Esophagus muscularis mucosa (tissue), 4 donors: Measurements from ENCODE around the gene PPP6R3. TPM values are rescaled to one million over a fixed set of nuclear protein-coding genes. Genes with fewer than 3 reads are reported as not detected.

ENCODE experiments used
- DNase-seq: peaks from one replicate; pipeline ENCODE4 v3.0.0-alpha.2; 2017; ENCODE audit errors: extremely low spot score
- H3K27ac ChIP-seq, 4 donors: fragments of 200-600 bp; sonication (generic); replicated peaks in 1 of 4; 1 replicate in 3 of 4; 2 replicates in 1 of 4; pipeline ENCODE4 v1.5.1; 2016 to 2019; ENCODE audit warnings: mild to moderate bottlenecking in 1 of 4
- H3K27me3 ChIP-seq, 4 donors: fragments of 200-600 bp; sonication (generic); one replicate each; pipeline versions ENCODE4 v1.5.1 to v1.6.0; 2016 to 2019
- H3K36me3 ChIP-seq, 4 donors: fragments of 200-600 bp; sonication (generic); one replicate each; pipeline ENCODE4 v1.5.1; 2016 to 2019
- H3K4me1 ChIP-seq, 4 donors: fragments of 200-600 bp; sonication (generic); one replicate each; pipeline ENCODE4 v1.5.1; 2016 to 2019
- H3K4me3 ChIP-seq, 4 donors: fragments of 200-600 bp; sonication (generic); 1 replicate in 2 of 4; 2 replicates in 2 of 4; pipeline ENCODE4 v1.5.1; 2016 to 2019; ENCODE audit warnings: mild to moderate bottlenecking in 4 of 4, moderate library complexity in 1 of 4
- H3K9me3 ChIP-seq, 4 donors: fragments of 200-600 bp; sonication (generic); 1 replicate in 3 of 4; 2 replicates in 1 of 4; pipeline ENCODE4 v1.5.1; 2016 to 2019
- CTCF ChIP-seq, 3 experiments: fragments of 200-600 bp in 2 of 3; fragments of 450-650 bp in 1 of 3; sonication (generic) in 2 of 3; IDR thresholded peaks; one replicate each; pipeline ENCODE4 v1.5.1; 2017 to 2019; ENCODE audit warnings: antibody characterized with exemption in 3 of 3, mild to moderate bottlenecking in 2 of 3, moderate library complexity in 1 of 3
- EP300 ChIP-seq: sonication (generic); formaldehyde crosslinking; IDR thresholded peaks from one replicate; pipeline ENCODE4 v1.6.1; 2017; ENCODE audit warnings: antibody characterized with exemption
- POLR2A ChIP-seq: fragments of 450-650 bp; IDR thresholded peaks from one replicate; pipeline ENCODE4 v1.6.1; 2017; ENCODE audit warnings: antibody characterized with exemption, moderate library complexity, mild to moderate bottlenecking, low read depth
- POLR2AphosphoS5 ChIP-seq, 2 donors: sonication (generic); formaldehyde crosslinking; IDR thresholded peaks; one replicate each; pipeline ENCODE4 v1.6.1; 2017; ENCODE audit warnings: antibody characterized with exemption in 2 of 2
- WGBS: methylation state at CpG from one replicate; pipeline ENCODE4 v1.1.5; 2018; 5-methylcytosine and 5-hydroxymethylcytosine counted together
- intact Hi-C: fragments of 100-400 bp; cut with DNase I; formaldehyde crosslinking; loops from one replicate; pipeline ENCODE4 v1.15.1; 2023
- total RNA-seq, 4 donors: library from RNA; depleted of rRNA; stranded (reverse); fragments of >200 nt; gene quantifications; one replicate each; pipeline versions ENCODE4 v1.1.0 to v1.2.1, GENCODE V29; 2016

Gene PPP6R3
- total RNA-seq, 4 donors from 2014 or later, result 106 to 132 (median 116) TPM

- H3K9me3 ChIP-seq, result no peaks in the 10 kb centered on the region
- intact Hi-C loops, result no loop called here
- H3K27ac ChIP-seq, result peak overlapping the region in 2 of 4 donors; percentile 5 to 23
- H3K4me1 ChIP-seq, result peaks cover 31 to 60% (median 42%) of the 10 kb centered on the region in 4 donors
- no peak overlapping the region for H3K4me3 ChIP-seq
- DNase-seq, result no peak
- TF ChIP-seq POLR2AphosphoS5 (IDR thresholded peaks at IDR 0.05) (no peak), POLR2A (no peak), EP300 (no peak), CTCF (IDR thresholded peaks at IDR 0.05) (no peak)
- peaks cover 9 to 64% (median 47%) of the 10 kb centered on the region in 4 donors for H3K36me3 ChIP-seq
- 64% methylated on average over 3 of the region's 3 CpGs for WGBS
- no peaks in the 10 kb centered on the region for H3K27me3 ChIP-seq
These were observed 63.2 kb downstream of the PPP6R3 start for GRCh38 chr11:68523743-68524142.

GRCh38 chr11:68524213-68524612, 63.7 kb downstream of the PPP6R3 start:
- H3K27me3 ChIP-seq, result no peaks in the 10 kb centered on the region
- no peak for TF ChIP-seq POLR2A
- TF ChIP-seq CTCF (IDR thresholded peaks at IDR 0.05), result no peak
- no peak for TF ChIP-seq EP300
- TF ChIP-seq POLR2AphosphoS5 (IDR thresholded peaks at IDR 0.05), result no peak
- H3K4me1 ChIP-seq, result peaks cover 35 to 64% (median 42%) of the 10 kb centered on the region in 4 donors
- no peaks in the 10 kb centered on the region for H3K9me3 ChIP-seq
- H3K36me3 ChIP-seq, result peaks cover 9 to 67% (median 49%) of the 10 kb centered on the region in 4 donors
- H3K27ac ChIP-seq, result peak overlapping the region in 2 of 4 donors; percentile 5 to 23
- WGBS, result 50% methylated on average over 2 of the region's 2 CpGs
- intact Hi-C loops, result no loop called here
- no peak for DNase-seq
- no peak overlapping the region for H3K4me3 ChIP-seq

GRCh38 chr11:68524681-68525080, 64.1 kb downstream of the PPP6R3 start:
- no peaks in the 10 kb centered on the region for H3K27me3 ChIP-seq
- H3K4me3 ChIP-seq, result no peak overlapping the region
- peak overlapping the region in 2 of 4 donors; percentile 5 to 23 for H3K27ac ChIP-seq
- H3K4me1 ChIP-seq, result peaks cover 35 to 63% (median 42%) of the 10 kb centered on the region in 4 donors
- peaks cover 7 to 65% (median 49%) of the 10 kb centered on the region in 4 donors for H3K36me3 ChIP-seq
- DNase-seq, result no peak
- 68% methylated on average over 2 of the region's 2 CpGs for whole genome bisulfite sequencing
- no peak for TF ChIP-seq POLR2A
- no peak for TF ChIP-seq CTCF (IDR thresholded peaks at IDR 0.05)
- TF ChIP-seq POLR2AphosphoS5 (IDR thresholded peaks at IDR 0.05), result no peak
- no peak for TF ChIP-seq EP300
- intact Hi-C loops, result no loop called here
- no peaks in the 10 kb centered on the region for H3K9me3 ChIP-seq

- peaks cover 35 to 63% (median 42%) of the 10 kb centered on the region in 4 donors for H3K4me1 ChIP-seq
- DNase-seq, result no peak
- H3K27ac ChIP-seq, result no peak overlapping the region
- intact Hi-C loops, result no loop called here
- H3K4me3 ChIP-seq, result no peak overlapping the region
- H3K9me3 ChIP-seq, result no peaks in the 10 kb centered on the region
- H3K36me3 ChIP-seq, result peaks cover under 1 to 61% (median 43%) of the 10 kb centered on the region in 4 donors
- H3K27me3 ChIP-seq, result no peaks in the 10 kb centered on the region
- TF ChIP-seq EP300 (no peak), POLR2AphosphoS5 (IDR thresholded peaks at IDR 0.05) (no peak), CTCF (IDR thresholded peaks at IDR 0.05) (no peak), POLR2A (no peak)
- WGBS, result 71% methylated on average over 3 of the region's 3 CpGs
These were observed 64.8 kb downstream of the PPP6R3 start for GRCh38 chr11:68525336-68525735.

- no peak for TF ChIP-seq POLR2AphosphoS5 (IDR thresholded peaks at IDR 0.05)
- no peak for TF ChIP-seq POLR2A
- TF ChIP-seq CTCF (IDR thresholded peaks at IDR 0.05), result no peak
- TF ChIP-seq EP300, result no peak
- H3K27me3 ChIP-seq, result no peaks in the 10 kb centered on the region
- whole genome bisulfite sequencing, result 54% methylated on average over 4 of the region's 4 CpGs
- H3K4me3 ChIP-seq, result no peak overlapping the region
- no peak for DNase-seq
- H3K36me3 ChIP-seq, result peaks cover 0 to 57% (median 37%) of the 10 kb centered on the region in 4 donors
- intact Hi-C loops, result no loop called here
- H3K27ac ChIP-seq, result no peak overlapping the region
- H3K4me1 ChIP-seq, result peaks cover 35 to 63% (median 45%) of the 10 kb centered on the region in 4 donors
- no peaks in the 10 kb centered on the region for H3K9me3 ChIP-seq
These were observed 65.4 kb downstream of the PPP6R3 start for GRCh38 chr11:68525930-68526329.
